ENCODE results near the gene CHRNE. TPM values are rescaled to one million over a fixed set of nuclear protein-coding genes. Genes with fewer than 3 reads are reported as not detected.
"Not testable (repeated sequence)": the region's sequence is repeated elsewhere in the genome, so short reads cannot be mapped to it uniquely, and the experiment has no call there.

The CHRNE gene
- total RNA-seq, 2 experiments from 2014 or later: 0.33 to 0.43 TPM

- H3K27ac Mint-ChIP-seq; H3K4me1 Mint-ChIP-seq; POLR2A ChIA-PET; H3K4me3 Mint-ChIP-seq; H3K36me3 Mint-ChIP-seq (ENCODE audit: low read depth); CTCF ChIA-PET; H3K9me3 Mint-ChIP-seq; H3K27me3 Mint-ChIP-seq; DNase-seq: not testable (repeated sequence)
These were observed 33.6 kb downstream of the CHRNE start for GRCh38 chr17:4869058-4869998.

DNA sequence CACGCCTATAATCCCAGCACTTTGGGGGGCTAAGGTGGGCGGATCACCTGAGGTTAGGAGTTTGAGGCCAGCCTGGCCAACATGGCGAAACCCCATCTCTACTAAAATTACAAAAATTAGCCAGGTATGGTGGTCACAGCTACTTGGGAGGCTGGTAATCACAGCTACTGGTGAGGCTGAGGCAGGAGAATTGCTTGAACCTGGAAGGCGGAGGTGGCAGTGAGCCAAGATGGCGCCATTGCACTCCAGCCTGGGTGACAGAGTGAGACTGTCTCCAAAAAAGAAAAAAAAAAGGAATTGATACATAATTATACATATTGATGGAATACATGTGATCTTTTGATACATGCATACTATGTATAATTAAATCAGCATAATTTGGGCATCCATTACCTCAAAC, 35.4 kb downstream of the CHRNE start:
- H3K9me3 Mint-ChIP-seq; H3K4me3 Mint-ChIP-seq; DNase-seq; H3K36me3 Mint-ChIP-seq (ENCODE audit: low read depth); POLR2A ChIA-PET; H3K27me3 Mint-ChIP-seq; H3K27ac Mint-ChIP-seq; H3K4me1 Mint-ChIP-seq; CTCF ChIA-PET: not testable (repeated sequence)

DNA sequence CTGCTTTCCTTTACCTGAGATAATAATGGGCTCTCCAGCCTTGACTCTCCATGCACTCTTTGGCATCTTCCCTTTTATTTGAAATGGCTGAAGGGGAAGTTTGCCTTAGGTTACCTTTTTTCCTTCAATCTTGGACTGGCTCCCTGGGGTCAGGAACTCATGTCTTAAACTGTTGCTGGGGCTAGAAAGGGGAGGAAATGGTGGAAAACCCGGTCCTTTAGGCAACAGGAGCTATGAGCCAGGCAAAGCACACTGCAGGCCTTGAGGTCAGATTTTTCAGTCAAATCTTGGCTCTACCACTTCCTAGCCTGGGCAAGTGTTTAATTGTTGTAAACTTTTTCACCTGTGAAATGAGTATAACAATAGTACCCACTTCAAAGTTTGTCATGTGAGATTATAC, 39.6 kb downstream of the CHRNE start:
- Mint-ChIP-seq H3K27me3 (no peaks in the 10 kb centered on the region), H3K4me3 (no peak overlapping the region), H3K36me3 (ENCODE audit: low read depth) (peaks cover 5% of the 10 kb centered on the region), H3K4me1 (peaks cover 1% of the 10 kb centered on the region), H3K27ac (no peak overlapping the region), H3K9me3 (no peaks in the 10 kb centered on the region)
- no peak for DNase-seq
- ChIA-PET POLR2A (no interaction called here), CTCF (no interaction called here)

DNA sequence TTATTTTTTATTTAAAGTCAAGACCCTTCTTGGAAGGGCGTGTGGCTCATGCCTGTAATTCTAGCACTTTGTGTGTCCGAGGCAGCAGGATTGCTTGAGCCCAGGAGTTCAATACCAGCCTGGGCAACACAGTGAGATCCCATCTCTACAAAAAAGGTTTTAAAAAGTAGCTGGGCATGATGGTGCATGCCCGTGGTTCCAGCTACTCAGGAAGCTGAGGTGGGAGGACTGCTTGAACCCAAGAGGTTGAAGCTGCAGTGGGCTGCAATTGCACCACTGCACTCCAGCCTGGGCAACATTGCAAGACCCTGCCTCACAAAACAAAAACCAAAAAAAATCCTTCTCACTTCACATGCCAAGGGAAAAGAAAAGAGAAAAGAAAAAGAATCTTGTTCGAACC, 40.2 kb downstream of the CHRNE start:
- Mint-ChIP-seq H3K4me1 (peaks cover 1% of the 10 kb centered on the region), H3K27me3 (no peaks in the 10 kb centered on the region), H3K36me3 (ENCODE audit: low read depth) (peaks cover 5% of the 10 kb centered on the region), H3K27ac (no peak overlapping the region), H3K9me3 (no peaks in the 10 kb centered on the region), H3K4me3 (no peak overlapping the region)
- no peak for DNase-seq
- ChIA-PET POLR2A (no interaction called here), CTCF (no interaction called here)

GRCh38 chr17:4861052-4861451, 41.8 kb downstream of the CHRNE start:
- H3K27ac Mint-ChIP-seq: no peak overlapping the region
- no peaks in the 10 kb centered on the region for H3K9me3 Mint-ChIP-seq
- H3K4me1 Mint-ChIP-seq: peaks cover 1% of the 10 kb centered on the region
- no peak for DNase-seq
- POLR2A ChIA-PET: interaction anchor here (1.0 kb wide), 1 partner anchor 23 kb away, joined by 3 read pairs; no protein-coding TSS in a partner anchor
- H3K27me3 Mint-ChIP-seq: no peaks in the 10 kb centered on the region
- peaks cover 9% of the 10 kb centered on the region for H3K36me3 Mint-ChIP-seq (ENCODE audit: low read depth)
- CTCF ChIA-PET: no interaction called here
- no peak overlapping the region for H3K4me3 Mint-ChIP-seq

GRCh38 chr17:4860651-4861050, 42.2 kb downstream of the CHRNE start:
- Mint-ChIP-seq H3K36me3 (ENCODE audit: low read depth) (peaks cover 9% of the 10 kb centered on the region), H3K4me3 (no peak overlapping the region), H3K4me1 (peaks cover 1% of the 10 kb centered on the region), H3K27me3 (no peaks in the 10 kb centered on the region), H3K27ac (no peak overlapping the region), H3K9me3 (no peaks in the 10 kb centered on the region)
- CTCF ChIA-PET: no interaction called here
- POLR2A ChIA-PET: no interaction called here
- no peak for DNase-seq

DNA sequence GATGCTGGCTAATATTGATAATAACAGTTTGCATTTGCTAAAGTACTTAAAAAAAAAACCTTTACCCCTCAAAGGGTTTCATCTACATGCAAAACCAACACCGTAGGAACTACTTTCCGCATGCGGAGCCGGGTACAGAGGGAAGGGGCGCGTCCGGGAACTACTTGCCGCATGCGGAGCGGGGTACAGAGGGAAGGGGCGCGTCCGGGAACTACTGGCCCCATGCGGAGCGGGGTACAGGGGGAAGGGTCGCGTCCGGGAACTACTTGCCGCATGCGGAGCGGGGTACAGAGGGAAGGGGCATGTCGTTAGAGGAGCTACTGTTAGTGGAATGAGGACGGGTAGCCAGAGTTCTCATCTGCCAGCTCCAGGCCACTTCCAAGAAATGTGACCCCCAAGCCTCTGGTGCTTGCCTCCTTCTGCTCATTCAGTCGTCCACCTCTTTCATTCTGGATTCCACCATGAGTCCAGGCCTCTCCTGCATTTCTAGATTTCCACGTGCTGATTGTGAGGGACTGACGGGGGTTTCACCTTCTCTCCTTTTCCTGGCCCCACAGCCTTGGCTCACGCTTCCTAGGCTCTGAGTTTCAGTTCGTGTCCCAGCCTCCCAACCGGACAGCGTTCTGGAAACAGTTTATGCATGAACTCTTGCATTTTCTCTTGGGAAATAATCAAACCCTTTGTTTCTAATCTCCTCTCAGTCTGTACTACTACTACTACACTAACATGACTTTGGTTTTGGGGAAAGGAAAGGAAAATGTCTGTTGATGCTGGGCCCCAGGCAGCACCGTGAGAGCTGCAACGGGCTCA, 42.9 kb downstream of the CHRNE start:
- H3K36me3 Mint-ChIP-seq (ENCODE audit: low read depth): peaks cover 9% of the 10 kb centered on the region
- H3K27me3 Mint-ChIP-seq: no peaks in the 10 kb centered on the region
- POLR2A ChIA-PET: no interaction called here
- H3K27ac Mint-ChIP-seq: no peak overlapping the region
- no peak overlapping the region for H3K4me3 Mint-ChIP-seq
- no peak for DNase-seq
- H3K9me3 Mint-ChIP-seq: no peaks in the 10 kb centered on the region
- H3K4me1 Mint-ChIP-seq: peaks cover 1% of the 10 kb centered on the region
- CTCF ChIA-PET: no interaction called here

DNA sequence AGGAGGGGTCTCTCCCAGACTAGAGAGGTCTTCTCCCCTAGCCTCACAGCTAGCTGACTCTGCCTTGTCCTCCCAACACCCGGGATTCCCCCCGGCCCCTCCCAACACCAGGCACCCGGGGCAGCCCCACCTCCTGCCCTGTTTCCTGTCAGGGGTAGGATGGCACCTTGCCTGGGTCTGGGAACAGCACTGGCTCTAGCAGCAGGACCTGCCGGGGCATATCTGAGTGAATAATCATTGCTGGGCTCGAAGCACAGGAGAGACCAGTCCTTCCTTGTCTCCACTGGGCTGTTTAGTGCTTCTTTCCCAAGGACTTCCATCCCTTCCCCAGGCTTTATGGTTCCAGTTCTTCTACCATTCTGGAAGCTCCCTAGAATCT, 44.0 kb downstream of the CHRNE start:
- Mint-ChIP-seq H3K4me3 (no peak overlapping the region), H3K36me3 (ENCODE audit: low read depth) (peaks cover 17% of the 10 kb centered on the region), H3K4me1 (peaks cover 8% of the 10 kb centered on the region), H3K9me3 (no peaks in the 10 kb centered on the region), H3K27me3 (no peaks in the 10 kb centered on the region), H3K27ac (no peak overlapping the region)
- DNase-seq: no peak
- ChIA-PET POLR2A (interaction anchor here (1.2 kb wide), 1 partner anchor 20 kb away, joined by 4 read pairs; no protein-coding TSS in a partner anchor), CTCF (no interaction called here)

DNA sequence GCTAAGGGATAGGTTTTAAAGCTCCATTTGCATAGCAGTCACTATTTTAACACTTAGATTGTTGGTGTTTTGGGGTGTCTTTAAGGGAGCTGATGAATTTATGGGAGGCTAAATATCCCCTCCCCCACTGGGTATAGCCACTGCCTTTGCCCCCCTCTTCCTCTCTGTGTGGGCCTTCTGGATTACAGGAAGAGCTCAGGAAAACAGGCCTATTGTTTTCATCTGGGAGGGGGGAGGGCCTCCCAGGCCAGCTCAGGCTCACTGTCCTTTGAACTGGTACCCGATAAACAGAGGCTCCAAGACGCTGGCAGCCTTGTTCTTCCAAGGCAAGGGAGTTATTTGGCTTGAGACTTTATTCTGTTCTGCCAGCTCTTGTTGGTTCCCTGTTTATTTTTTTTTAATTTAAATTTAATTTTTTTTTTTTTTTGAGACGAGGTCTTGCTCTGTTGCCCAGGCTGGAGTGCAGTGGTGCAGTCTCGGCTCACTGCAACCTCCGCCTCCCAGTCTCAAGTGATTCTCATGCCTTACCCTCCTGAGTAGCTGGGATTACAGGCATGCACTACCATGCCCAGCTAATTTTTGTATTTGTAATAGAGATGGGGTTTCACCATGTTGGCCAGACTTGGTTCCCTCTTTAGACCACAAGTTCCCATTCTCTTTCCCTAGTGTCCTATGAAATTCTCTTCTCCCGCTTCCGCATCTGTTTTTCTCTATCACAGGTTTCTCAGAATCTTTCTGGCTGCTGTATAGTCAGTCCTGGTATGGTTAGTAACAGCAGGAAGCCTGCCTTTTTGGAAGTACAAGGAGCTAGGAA, 44.6 kb downstream of the CHRNE start:
- Mint-ChIP-seq H3K27ac (no peak overlapping the region), H3K36me3 (ENCODE audit: low read depth) (peaks cover 21% of the 10 kb centered on the region), H3K9me3 (no peaks in the 10 kb centered on the region), H3K4me1 (peaks cover 8% of the 10 kb centered on the region), H3K4me3 (no peak overlapping the region), H3K27me3 (no peaks in the 10 kb centered on the region)
- POLR2A ChIA-PET: interaction anchor here (1.2 kb wide), 1 partner anchor 20 kb away, joined by 4 read pairs; no protein-coding TSS in a partner anchor
- DNase-seq: no peak
- CTCF ChIA-PET: no interaction called here

DNA sequence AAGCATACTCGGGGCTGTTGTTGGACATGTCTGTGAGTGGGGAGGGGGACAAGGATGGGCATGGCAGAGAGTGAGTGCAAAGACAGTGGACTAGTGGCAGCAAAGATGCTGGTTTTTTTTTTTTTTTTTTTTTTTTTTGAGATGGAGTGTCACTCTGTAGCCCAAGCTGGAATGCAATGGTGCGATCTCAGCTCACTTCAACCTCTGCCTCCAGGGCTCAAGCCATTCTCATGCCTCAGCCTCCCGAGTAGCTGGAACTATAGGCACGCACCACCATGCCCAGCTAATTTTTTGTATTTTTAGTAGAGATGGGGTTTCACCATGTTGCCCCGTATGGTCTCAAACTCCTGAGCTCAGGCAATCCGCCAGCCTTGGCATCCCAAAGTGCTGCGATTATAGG, 45.6 kb downstream of the CHRNE start:
- H3K4me3 Mint-ChIP-seq, H3K9me3 Mint-ChIP-seq, POLR2A ChIA-PET, CTCF ChIA-PET, DNase-seq, H3K27ac Mint-ChIP-seq, H3K27me3 Mint-ChIP-seq, H3K4me1 Mint-ChIP-seq: not testable (repeated sequence)
- peaks cover 23% of the 10 kb centered on the region for H3K36me3 Mint-ChIP-seq (ENCODE audit: low read depth)

DNA sequence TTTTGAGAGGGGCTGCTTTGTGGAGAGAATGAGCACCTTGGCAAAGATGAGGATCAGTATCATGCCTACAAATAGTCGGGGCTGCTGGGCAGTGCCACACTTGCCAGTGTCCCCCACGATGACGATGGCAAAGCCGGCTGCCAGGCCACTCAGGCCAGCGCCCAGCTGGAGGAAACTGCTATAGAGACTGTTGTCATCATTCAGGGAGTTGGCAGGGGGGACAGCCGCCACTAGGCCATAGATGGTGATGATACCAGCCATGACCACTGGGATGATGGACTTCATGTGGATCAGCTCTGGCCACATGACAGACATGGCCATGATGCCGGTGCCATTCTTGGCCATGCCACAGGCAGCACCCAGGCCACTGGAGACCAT, 46.0 kb downstream of the CHRNE start:
- ChIA-PET POLR2A (no interaction called here), CTCF (no interaction called here)
- Mint-ChIP-seq H3K27me3 (no peaks in the 10 kb centered on the region), H3K9me3 (peaks cover 5% of the 10 kb centered on the region), H3K36me3 (ENCODE audit: low read depth) (peaks cover 27% of the 10 kb centered on the region), H3K4me1 (peaks cover 13% of the 10 kb centered on the region), H3K27ac (no peak overlapping the region), H3K4me3 (no peak overlapping the region)
- no peak for DNase-seq

DNA sequence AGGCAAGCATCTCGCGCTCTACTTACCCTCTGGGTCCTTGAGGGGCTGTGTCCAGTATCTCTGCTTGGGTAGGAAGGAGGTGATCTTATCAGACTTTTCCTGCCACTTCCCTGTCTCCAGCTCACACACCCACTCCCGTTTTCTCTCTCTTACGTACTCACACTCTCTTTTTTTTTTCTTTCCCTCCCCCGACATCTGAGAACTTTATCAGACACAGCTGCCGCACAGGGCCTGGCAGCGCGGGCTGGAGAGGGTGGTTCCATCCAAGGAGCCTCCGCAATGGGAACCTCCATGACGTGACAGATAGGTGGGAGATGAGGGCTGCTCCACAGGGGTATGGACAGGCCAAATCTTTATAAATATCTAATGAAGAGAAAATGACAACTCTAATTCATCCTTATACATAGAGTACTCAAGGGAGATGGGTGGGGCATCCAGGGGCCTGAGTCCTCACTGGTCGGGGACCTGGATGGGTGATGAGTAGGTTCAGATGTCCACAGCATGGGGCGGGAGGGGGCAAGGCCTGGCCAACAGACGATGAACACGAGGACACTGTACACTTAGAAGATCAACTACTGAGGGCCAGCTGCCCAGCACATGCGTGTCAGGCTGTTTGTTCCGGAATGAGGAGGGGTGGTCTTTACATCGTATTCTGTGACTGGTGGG, 46.5 kb downstream of the CHRNE start:
- H3K27ac Mint-ChIP-seq: no peak overlapping the region
- POLR2A ChIA-PET: no interaction called here

More for the DNA sequence above, 46.5 kb downstream of the CHRNE start:
- Mint-ChIP-seq H3K4me3 (no peak overlapping the region), H3K4me1 (peaks cover 13% of the 10 kb centered on the region), H3K36me3 (ENCODE audit: low read depth) (peaks cover 30% of the 10 kb centered on the region), H3K27me3 (no peaks in the 10 kb centered on the region), H3K9me3 (peaks cover 6% of the 10 kb centered on the region)
- CTCF ChIA-PET: interaction anchor here (0.7 kb wide), 1 partner anchor 29 kb away, joined by 3 read pairs; no protein-coding TSS in a partner anchor
- no peak for DNase-seq

Measured in activated CD4-positive, alpha-beta memory T cell treated with anti-CD3 and anti-CD28 coated beads, Interleukin-2, amount 10 ng/mL, durations not matched to agents 7 days and 5 days (primary cell).